COLO668 (cell line): ENCODE results near the gene MRPL48.

Experiments used
- DNase-seq: peaks from one replicate; lab custom pipeline; 2025; ENCODE audit not compliant: unreplicated experiment; lab: John Stamatoyannopoulos, UW

The MRPL48 gene

GRCh38 chr11:73888244-73888643 is 100.6 kb downstream of the MRPL48 start:
- DNase-seq, result no peak

GRCh38 chr11:73889019-73889418 is 101.3 kb downstream of the MRPL48 start:
- no peak for DNase-seq

- no peak for DNase-seq
These were observed 101.9 kb downstream of the MRPL48 start for GRCh38 chr11:73889536-73889935.

GRCh38 chr11:73893041-73893440 is 105.4 kb downstream of the MRPL48 start:
- DNase-seq, result no peak

- no peak for DNase-seq
These were observed 107.2 kb downstream of the MRPL48 start for GRCh38 chr11:73894725-73895335.

GRCh38 chr11:73902303-73902702 is 114.6 kb downstream of the MRPL48 start:
- no peak for DNase-seq

- DNase-seq, result no peak
These were observed 119.5 kb downstream of the MRPL48 start for GRCh38 chr11:73907191-73907590.

GRCh38 chr11:73912026-73912425 is 124.4 kb downstream of the MRPL48 start:
- no peak for DNase-seq

GRCh38 chr11:73913472-73913871 is 125.8 kb downstream of the MRPL48 start:
- no peak for DNase-seq

GRCh38 chr11:73914284-73914683 is 126.6 kb downstream of the MRPL48 start:
- no peak for DNase-seq
